ENCODE data around the gene CCDC201.

CCDC201 gene

DNA sequence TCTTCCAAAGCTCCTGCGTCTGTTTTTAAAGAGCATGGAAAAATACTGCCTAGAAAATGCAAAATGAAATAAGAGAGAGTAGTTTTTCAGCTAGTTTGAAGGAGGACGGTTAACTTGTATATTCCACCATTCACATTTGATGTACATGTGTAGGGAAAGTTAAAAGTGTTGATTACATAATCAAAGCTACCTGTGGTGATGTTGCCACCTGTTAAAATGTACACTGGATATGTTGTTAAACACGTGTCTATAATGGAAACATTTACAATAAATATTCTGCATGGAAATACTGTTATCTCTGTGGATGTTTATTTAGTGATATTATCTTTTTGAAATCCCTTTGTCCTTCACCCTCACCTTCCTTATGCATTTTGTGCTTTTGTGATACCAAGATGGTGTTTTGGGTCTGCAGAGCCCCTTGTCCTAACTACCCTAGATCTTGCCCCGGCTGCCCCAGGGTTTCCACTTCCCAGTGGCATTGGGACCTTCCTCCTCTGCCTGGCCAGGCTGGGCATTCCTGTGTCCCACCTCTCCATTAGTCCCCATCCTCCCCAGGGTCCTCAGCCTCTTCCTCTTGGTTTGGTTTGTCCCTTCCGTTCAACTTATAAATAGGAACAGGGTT, 20.6 kb upstream of the CCDC201 start:
- no peak for DNase-seq (ENCODE audit: low read depth, low spot score)

DNA sequence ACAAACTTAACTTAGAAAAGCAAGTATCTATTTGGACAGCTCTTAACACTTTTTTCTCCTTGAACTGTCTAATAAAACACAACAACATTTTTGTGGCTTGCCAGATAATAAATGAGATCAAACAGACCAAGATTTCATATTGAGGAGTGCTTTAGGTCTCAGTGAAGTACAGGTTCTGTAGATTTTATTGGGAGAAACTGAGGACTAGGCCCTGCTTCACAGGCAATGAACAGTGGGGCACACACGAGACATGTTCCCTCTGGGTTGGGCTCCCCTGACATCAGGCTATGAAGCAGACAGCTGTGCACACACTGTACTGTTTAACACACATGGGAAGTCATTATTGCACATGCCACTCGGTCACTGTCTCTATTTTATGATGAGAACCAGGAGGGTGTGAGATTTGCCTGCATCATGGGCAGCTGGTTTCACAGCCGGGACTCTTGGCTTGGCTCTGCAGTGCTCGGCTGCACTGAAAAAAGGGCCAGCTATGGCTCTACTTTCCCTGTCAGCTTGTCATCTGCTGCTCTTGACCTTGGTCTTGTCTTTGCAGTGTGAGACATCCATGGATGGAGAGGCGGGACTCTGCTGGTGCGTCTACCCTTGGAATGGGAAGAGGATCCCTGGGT, 19.6 kb upstream of the CCDC201 start:
- no peak for DNase-seq (ENCODE audit: low read depth, low spot score)

DNA sequence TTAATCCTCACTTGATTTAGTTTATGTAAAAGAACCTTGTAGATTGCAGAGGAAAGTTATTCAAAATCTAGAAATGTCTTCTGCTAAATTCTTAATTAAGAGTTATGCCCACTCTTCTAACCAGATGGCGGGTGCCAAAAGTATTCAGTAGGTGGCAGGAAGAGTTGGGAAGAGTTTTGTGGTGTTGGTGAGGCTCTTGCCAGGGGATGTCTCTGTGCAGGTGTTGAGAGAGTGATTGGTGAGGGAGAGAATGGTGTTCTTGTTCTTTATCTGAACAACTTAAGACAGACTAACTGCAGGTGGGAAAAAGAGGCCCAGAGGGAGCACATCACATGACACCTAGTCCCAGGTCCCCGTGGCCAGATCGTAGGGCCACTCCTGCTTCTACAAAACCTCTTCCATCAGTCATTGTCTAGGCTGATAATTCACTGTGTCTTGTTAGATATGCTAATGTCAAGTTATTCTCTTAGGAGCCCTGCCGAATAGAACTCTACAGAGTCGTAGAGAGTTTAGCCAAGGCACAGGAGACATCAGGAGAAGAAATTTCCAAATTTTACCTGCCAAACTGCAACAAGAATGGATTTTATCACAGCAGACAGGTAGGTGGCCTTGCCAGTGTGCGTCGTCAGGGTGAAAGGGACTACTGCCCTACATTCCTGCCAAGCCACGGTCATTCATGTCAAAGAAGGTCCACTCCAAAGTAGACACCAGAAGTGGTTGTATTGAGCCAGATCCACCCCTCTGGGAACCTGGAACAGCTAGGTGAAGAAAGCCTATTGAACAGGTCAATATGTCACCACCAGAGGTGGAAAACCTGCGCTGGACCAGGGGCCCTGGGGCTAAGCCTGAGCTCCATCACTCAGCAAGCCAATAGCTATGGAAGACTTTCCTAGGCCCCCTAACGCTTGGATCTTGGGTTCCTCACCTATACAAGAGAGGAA, 18.9 kb upstream of the CCDC201 start:
- no peak for DNase-seq (ENCODE audit: low read depth, low spot score)

DNA sequence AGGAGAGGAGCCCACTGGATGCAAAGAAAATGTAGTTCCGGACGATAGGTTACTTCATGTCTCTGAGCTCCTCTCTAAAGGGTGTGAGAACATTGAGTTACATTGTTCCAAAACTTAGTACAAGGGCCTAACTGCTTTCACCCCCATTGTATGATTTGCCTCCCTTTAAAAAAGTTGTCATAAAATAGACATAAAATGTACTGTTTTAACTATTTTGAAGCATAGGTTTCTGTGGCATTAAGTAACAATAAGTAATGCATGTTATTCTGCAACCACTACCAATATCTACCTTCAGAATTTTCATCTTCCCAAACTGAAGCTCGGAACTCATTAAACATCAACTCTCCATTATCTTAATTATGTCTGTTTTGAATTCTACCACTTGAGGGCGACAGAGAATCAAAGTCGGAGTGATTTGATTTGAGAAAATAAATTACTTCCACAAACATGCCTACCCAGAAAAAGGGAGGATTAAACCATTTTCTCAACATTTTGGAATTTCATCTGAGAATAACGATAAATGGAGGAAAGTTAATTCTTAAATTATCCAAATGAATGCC, 18.1 kb upstream of the CCDC201 start:
- DNase-seq (ENCODE audit: low read depth, low spot score) = no peak

DNA sequence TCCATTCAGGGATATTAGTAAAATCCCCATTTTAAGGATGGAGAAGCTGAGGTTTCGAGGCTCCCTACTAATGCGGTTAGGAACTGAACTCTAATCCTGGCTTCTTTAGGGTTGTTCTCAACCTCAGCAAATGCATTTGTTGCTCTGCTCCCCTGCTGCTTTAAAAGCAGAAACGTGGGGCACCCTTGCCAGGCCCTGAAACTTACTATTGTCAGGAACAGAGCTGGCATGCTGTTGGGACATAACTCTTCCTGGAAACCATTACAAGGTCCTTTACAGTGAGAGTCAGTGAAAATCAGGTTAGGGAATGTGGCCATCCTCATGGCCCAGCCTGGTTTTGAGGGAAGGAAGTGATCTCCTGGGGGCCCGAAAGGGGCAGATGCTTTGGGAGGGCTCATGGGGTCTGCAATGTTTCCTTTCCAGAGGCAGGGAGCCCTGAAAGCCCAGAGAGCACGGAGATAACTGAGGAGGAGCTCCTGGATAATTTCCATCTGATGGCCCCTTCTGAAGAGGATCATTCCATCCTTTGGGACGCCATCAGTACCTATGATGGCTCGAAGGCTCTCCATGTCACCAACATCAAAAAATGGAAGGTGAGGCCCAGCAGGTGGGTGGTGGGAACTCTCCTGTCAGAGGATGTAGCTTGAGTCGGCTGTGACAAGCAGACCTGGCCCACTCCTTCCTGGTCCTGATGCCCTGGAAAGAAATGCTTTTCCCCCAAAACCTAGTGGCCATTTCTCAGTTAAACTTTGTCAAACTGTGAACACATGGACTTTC, 17.4 kb upstream of the CCDC201 start:
- DNase-seq (ENCODE audit: low read depth, low spot score) = no peak

DNA sequence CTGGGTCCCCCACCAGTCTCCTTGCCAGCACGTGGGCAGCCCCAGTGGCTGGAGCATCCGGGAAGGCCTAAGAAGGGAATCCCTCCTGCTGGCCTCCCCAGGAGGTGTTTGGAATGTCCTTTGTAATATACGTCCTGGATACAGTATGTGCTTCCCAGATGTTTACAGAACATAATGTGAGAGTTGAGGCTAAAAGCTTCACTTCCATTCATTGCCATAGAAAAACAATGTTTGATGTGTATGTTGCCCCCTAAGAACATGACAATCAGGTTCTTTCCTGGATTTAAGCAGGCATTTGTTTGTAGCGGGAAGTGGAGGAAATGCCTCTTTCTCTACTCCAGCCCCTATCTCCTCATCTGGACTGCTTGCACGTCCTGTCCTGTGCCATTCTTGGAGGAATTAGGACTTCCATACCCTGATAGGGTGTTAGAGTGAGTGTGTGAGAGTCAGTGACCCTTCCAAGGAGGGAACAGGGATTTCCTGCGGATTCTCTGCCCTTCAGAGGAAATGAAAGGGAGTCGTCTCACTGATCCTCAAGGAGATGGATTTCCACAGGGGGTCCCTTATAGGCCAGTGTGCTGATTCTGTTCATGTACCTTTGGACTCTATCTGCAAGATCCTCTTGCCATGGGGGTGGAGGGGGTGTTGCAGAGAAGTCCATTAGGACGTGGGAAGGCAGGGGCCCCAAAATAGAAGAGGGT, 16.6 kb upstream of the CCDC201 start:
- no peak for DNase-seq (ENCODE audit: low read depth, low spot score)

DNA sequence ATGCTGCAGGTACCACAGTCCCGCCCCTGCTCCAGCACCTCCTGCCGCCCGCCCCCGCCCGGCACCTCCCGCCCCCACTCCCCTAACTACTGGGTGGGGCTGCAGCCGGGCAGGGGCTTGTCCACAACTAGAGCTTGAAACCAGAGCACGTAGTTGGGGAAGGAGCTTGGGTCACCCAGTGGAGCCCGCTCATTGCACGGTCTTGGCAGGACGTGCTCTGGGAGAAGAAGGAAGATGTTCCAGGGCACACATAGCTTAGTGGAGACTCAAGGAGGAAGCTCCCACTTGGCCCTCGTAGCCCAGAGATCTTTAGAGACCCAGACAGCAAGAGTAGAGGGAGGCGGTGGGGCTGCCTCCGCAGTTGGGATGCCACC, 16.1 kb upstream of the CCDC201 start:
- no peak for DNase-seq (ENCODE audit: low read depth, low spot score)

DNA sequence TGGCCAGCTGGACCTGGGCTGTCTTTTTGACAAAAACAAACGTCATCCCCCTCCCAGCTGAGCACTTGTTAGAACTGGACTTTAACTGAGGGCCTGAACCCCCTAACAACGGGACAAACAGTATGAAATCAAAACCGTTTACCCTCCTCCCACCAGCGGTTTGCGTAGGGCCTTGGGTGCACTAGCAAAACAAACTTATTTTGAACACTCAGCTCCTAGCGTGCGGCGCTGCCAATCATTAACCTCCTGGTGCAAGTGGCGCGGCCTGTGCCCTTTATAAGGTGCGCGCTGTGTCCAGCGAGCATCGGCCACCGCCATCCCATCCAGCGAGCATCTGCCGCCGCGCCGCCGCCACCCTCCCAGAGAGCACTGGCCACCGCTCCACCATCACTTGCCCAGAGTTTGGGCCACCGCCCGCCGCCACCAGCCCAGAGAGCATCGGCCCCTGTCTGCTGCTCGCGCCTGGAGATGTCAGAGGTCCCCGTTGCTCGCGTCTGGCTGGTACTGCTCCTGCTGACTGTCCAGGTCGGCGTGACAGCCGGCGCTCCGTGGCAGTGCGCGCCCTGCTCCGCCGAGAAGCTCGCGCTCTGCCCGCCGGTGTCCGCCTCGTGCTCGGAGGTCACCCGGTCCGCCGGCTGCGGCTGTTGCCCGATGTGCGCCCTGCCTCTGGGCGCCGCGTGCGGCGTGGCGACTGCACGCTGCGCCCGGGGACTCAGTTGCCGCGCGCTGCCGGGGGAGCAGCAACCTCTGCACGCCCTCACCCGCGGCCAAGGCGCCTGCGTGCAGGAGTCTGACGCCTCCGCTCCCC, 15.5 kb upstream of the CCDC201 start, which contains the start of gene IGFBP1:
IGFBP1 (plus strand) TSS at position 304 of the 808 bp plus-strand sequence; CDS start at position 469, 165 bp downstream.
- no peak for DNase-seq (ENCODE audit: low read depth, low spot score)

DNA sequence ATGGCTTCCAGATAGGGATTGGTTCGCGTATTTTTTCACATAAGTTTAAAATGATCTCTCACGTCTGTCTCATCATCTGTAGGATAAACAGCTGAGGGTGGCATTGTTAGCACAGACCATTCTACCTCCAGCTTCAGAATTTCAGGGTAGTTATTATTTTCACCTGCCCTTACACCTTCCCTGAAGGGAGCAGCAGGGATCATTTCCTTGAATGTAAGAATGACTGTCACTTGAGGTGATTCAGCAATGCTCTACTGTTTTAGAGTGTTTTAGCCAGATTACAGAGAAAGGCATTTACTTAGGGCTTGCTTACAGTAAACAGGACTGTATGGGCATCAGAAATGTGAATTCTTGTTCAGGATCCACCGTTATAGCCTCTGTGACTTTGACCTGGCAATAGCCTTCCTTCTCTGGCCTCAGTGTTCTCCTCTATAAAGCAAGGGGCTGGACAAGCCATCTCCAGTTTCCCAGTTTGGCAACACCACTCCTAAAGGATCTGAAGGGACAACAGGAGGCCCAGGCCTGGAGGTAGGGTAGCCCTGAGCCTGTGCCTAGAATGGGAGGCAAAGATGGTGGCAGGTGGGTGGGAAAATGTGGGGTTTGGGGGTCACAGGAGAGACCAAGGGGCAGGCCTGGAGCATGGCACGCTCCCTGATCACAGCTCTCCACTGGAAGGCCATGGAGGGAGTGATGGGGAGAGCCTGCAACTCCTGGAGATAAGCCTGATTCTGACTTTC, 14.2 kb upstream of the CCDC201 start:
- DNase-seq (ENCODE audit: low read depth, low spot score) = no peak

DNA sequence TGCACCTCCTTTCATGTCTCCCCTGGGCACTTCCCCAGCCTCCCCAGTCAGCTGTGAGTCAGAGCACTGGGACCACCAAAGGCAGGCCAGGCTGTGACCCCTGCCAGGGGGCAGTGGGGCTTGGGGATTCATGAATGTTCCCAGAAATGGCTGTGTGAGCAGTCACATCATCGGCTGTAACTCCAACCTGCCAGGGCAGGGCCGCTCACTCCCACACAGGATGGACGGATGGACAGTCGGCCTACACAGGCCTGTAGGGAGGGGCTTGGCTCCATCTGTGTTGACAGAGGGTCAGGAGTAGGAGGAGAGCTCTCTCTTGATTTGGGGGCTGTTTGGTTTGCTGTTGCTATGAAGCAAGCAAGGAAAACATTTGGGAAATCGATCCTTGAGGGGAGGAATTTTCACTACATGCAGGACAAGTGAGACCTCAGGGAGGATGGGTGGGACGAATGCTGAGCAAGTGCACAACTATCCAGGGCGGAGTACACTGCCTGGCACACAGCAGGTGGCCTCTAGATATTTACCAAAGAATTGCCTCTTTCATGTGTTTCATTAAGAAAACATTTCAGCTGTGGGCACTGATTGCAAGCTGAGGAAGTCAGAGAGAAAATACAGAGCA, 12.5 kb upstream of the CCDC201 start:
- DNase-seq (ENCODE audit: low read depth, low spot score) = no peak

DNA sequence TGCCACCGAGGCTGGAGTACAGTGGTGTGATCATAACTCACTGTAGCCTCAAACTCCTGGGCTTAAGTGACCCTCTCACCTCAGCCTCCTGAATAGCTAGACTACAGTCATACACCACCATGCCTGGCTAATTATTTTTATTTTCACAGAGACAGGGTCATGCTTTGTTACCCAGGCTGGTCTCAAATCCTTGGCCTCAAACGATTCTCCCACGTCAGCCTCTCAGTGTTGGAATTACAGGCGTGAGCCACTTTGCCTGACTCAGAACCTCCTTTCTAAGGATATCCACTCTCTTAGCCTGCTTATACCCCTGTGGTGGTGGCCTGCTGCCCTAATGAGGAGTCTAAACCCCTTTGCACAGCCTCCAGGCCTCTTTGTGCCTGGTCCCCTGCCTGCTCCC, 11.3 kb upstream of the CCDC201 start:
- no peak for DNase-seq (ENCODE audit: low read depth, low spot score)

DNA sequence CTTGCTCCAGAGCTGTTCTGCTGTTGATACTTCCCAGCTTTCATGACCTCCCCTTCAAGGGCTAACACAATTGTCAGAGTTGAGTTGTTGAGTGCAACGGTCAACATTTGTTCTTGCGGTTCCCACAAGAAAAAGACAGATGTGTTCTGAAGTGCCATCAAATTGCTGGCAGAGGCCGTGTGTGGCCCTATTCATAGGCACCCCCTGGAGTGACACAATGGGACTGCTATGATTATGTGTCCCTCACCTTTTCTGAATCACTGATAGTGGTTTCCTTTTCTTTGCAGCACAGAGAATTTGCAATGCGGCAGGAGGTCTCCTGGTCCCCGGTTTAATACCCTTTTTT, 9.6 kb upstream of the CCDC201 start:
- no peak for DNase-seq (ENCODE audit: low read depth, low spot score)

DNA sequence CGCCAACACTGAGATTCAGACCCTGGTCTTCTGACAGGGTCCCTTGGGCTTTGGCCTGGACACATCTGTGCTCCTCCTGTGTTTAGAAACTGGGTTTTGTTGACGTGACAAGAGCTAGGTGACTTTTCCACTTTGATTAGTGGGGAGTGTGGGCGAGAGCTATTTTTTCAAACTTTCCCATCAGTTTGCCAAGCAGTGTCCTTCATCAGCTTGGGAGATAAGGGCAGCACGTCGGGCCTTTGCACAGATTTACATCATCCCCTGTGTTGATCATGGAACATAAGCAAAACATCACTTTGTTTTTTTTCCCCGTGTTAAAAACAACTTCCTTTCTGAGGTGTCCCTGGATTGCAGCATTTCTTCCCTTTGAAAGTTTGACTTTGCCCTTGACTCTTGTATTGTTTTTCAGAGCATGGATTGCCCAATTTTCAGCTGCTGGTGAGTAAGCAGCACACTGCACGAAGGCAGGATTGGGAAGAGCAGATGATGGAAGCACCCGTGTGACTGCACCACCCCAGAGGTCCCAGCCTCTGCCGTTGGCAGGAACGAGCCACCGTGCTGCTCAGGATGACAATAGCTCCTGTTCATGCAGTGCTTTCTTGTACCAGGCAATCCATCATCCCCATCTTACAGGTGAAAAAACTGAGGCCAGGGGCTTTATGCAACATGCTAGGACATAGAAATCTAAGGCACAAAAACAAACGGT, 9.0 kb upstream of the CCDC201 start:
- no peak for DNase-seq (ENCODE audit: low read depth, low spot score)

DNA sequence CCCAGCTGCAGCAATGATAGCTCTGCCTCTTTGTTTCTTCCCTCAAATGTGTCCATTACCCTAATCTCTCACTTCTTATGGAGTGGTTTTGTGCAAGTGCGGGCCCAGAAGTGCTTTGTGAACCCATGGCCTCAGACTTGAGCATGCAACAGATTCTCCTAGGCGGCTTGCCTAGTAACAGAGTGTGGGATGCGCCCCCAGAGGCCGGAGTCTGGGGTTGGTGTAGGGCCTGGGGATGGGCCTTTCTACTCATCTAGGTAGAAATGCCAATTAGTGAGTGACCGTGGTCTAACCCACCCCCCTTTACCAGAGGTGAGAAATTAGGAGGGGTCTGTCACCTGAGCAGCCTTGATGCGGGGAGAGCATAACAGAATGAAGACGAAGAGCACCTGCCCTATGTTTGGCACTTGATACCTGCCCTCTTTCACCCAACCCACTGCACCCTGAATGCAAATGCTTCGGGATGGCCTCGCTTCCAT, 8.4 kb upstream of the CCDC201 start:
- DNase-seq (ENCODE audit: low read depth, low spot score) = no peak

DNA sequence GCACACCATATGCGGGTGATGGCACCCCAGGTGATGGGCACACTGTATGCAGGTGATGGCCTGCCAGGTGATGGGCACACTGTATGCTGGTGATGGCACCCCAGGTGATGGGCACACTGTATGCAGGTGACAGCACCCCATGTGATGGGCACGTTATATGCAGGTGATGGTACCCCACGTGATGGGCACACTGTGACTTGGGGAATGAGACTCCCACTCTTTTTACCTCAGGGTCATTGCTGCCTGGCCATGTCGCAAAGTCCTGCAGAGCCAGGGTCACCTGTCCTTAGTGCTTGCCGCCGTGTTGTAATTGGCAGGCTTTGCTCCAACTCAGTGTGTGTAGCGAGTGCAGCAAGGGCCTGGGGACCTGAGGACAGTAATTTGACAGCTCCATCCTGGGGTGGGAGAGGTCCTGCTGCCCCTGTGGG, 7.6 kb upstream of the CCDC201 start:
- DNase-seq (ENCODE audit: low read depth, low spot score) = no peak

DNA sequence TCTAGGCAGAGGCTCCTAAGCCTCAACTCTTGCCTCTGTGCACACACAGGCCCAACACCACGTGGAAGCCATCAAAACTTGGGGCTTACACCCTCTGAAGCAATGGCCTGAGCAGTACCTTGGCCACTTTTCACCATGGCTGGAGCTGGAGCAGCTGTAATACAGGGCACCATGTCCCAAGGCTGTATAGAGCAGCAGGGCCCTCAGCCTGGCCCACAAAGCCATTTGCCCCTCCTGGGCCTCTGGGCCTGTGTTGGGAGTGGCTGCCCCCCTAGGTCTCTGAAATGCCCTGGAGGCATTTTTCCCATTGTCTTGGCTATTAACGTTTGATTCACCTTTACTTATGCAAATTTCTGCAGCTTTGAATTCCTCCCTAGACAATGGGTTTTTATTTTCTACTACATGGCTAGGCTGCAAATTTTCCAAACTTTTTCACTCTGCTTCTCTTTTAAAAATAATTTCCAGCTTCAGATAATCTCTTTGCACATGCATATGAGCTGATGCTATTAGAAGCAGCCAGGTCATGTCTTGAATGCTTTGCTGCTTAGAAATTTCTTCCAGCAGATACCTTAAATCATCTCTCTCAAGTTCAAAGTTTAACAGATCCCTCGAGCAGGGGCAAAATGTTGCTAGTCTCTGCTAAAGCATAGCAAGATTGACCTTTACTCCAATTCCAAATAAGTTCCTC, 5.7 kb upstream of the CCDC201 start:
- DNase-seq (ENCODE audit: low read depth, low spot score) = no peak

DNA sequence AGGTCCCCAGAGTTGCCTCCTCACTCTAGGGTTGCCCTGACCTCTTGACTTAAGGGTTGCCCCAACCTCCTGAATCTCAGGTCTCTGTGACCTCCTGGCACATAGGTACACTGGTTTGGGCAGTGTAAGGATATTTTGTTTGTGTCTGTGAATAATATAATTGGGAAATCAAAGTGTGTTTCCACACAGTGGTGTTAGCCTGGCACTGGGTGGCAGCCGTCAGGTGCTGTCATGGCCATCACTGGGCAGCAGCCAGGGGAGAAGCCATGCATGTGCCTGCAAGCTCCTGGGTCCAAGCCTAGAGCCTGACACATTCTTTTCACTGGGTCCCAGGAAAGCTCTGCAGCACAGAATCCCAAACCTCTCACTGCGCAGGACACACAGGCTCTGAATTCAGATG, 3.6 kb upstream of the CCDC201 start:
- DNase-seq (ENCODE audit: low read depth, low spot score) = no peak

Measured in activated CD4-positive, CD25-positive, alpha-beta regulatory T cell treated with anti-CD3 and anti-CD28 coated beads, Interleukin-2, amount 50 U/mL, for 16 hours (primary cell).